ENCODE data around the gene OVAAL. TPM values are rescaled to one million over a fixed set of nuclear protein-coding genes. Genes with fewer than 3 reads are reported as not detected.

OVAAL gene
- total and polyA plus RNA-seq, 2 donors (not counting 1 experiment from before 2014, with no cell fraction given), result not detected

GRCh38 chr1:180567654-180568053, 8.9 kb downstream of the OVAAL start:
- DNase-seq (ENCODE audit: low read depth in 2 of 2), result no peak
- no peak overlapping the region for H3K4me2 ChIP-seq (ENCODE audit: extremely low read depth, insufficient read depth, low read length)

GRCh38 chr1:180568184-180568583, 9.4 kb downstream of the OVAAL start:
- no peak overlapping the region for H3K27ac ChIP-seq (ENCODE audit: insufficient read depth, low read length)
- DNase-seq (ENCODE audit: low read depth in 2 of 2), result no peak
- H2AFZ ChIP-seq (ENCODE audit: low read length), result no peak overlapping the region

More at GRCh38 chr1:180567654-180568053, 8.9 kb downstream of the OVAAL start:
- Histone ChIP-seq H3K4me3 (replicated peaks in 1 of 4; ENCODE audit: control extremely low read depth in 1 of 4, insufficient read depth in 1 of 4, low read depth in 3 of 4, low read length in 4 of 4) (no peak overlapping the region), H2AFZ (ENCODE audit: low read length) (no peak overlapping the region), H3K9me3 (ENCODE audit: control insufficient read depth, insufficient read depth, low read depth, low read length) (no peaks in the 10 kb centered on the region), H4K20me1 (ENCODE audit: control insufficient read depth, extremely low read depth, insufficient read depth, low read length) (no peaks in the 10 kb centered on the region), H3K27ac (ENCODE audit: insufficient read depth, low read length) (no peak overlapping the region), H3K4me1 (ENCODE audit: control insufficient read depth, extremely low read depth, insufficient read depth, low read length) (peaks cover 8% of the 10 kb centered on the region), H3K27me3 (ENCODE audit: control insufficient read depth, insufficient read depth, low read length) (no peaks in the 10 kb centered on the region), H3K9ac (ENCODE audit: insufficient read depth, low read length) (no peak overlapping the region), H3K79me2 (ENCODE audit: control insufficient read depth, insufficient read depth, low read length) (no peaks in the 10 kb centered on the region), H3K36me3 (ENCODE audit: control insufficient read depth, insufficient read depth, low read length) (no peaks in the 10 kb centered on the region)
- no peak for TF ChIP-seq EZH2 (IDR thresholded peaks at IDR 0.05; ENCODE audit: low read length, missing control alignments)
- TF ChIP-seq CTCF (conservative IDR thresholded peaks at IDR 0.05 in 1 of 2, IDR thresholded peaks at IDR 0.05 in 1 of 2; ENCODE audit: low read depth in 1 of 2, low read length in 2 of 2), result no peak

GRCh38 chr1:180571060-180571831, 12.5 kb downstream of the OVAAL start:
- Histone ChIP-seq H3K9ac (ENCODE audit: insufficient read depth, low read length) (no peak overlapping the region), H3K4me2 (ENCODE audit: extremely low read depth, insufficient read depth, low read length) (peak overlapping the region; percentile 38), H3K4me1 (ENCODE audit: control insufficient read depth, extremely low read depth, insufficient read depth, low read length) (peaks cover 5% of the 10 kb centered on the region), H3K79me2 (ENCODE audit: control insufficient read depth, insufficient read depth, low read length) (no peaks in the 10 kb centered on the region), H4K20me1 (ENCODE audit: control insufficient read depth, extremely low read depth, insufficient read depth, low read length) (no peaks in the 10 kb centered on the region), H3K9me3 (ENCODE audit: control insufficient read depth, insufficient read depth, low read depth, low read length) (no peaks in the 10 kb centered on the region), H3K27me3 (ENCODE audit: control insufficient read depth, insufficient read depth, low read length) (no peaks in the 10 kb centered on the region), H3K4me3 (replicated peaks in 1 of 4; ENCODE audit: control extremely low read depth in 1 of 4, insufficient read depth in 1 of 4, low read depth in 3 of 4, low read length in 4 of 4) (no peak overlapping the region), H3K36me3 (ENCODE audit: control insufficient read depth, insufficient read depth, low read length) (no peaks in the 10 kb centered on the region), H2AFZ (ENCODE audit: low read length) (peak overlapping the region; percentile 70), H3K27ac (ENCODE audit: insufficient read depth, low read length) (peak overlapping the region; percentile 48)
- TF ChIP-seq CTCF (conservative IDR thresholded peaks at IDR 0.05 in 1 of 2, IDR thresholded peaks at IDR 0.05 in 1 of 2; ENCODE audit: low read depth in 1 of 2, low read length in 2 of 2) (no peak), EZH2 (IDR thresholded peaks at IDR 0.05; ENCODE audit: low read length, missing control alignments) (no peak)
- peak in 1 of 2 donors; percentile 79 for DNase-seq (ENCODE audit: low read depth in 2 of 2)

More at GRCh38 chr1:180568184-180568583, 9.4 kb downstream of the OVAAL start:
- no peaks in the 10 kb centered on the region for H3K27me3 ChIP-seq (ENCODE audit: control insufficient read depth, insufficient read depth, low read length)
- H3K79me2 ChIP-seq (ENCODE audit: control insufficient read depth, insufficient read depth, low read length), result no peaks in the 10 kb centered on the region
- H3K4me3 ChIP-seq (replicated peaks in 1 of 4; ENCODE audit: control extremely low read depth in 1 of 4, insufficient read depth in 1 of 4, low read depth in 3 of 4, low read length in 4 of 4), result no peak overlapping the region
- no peaks in the 10 kb centered on the region for H4K20me1 ChIP-seq (ENCODE audit: control insufficient read depth, extremely low read depth, insufficient read depth, low read length)
- no peak overlapping the region for H3K4me2 ChIP-seq (ENCODE audit: extremely low read depth, insufficient read depth, low read length)
- no peaks in the 10 kb centered on the region for H3K9me3 ChIP-seq (ENCODE audit: control insufficient read depth, insufficient read depth, low read depth, low read length)
- TF ChIP-seq CTCF (conservative IDR thresholded peaks at IDR 0.05 in 1 of 2, IDR thresholded peaks at IDR 0.05 in 1 of 2; ENCODE audit: low read depth in 1 of 2, low read length in 2 of 2) (no peak), EZH2 (IDR thresholded peaks at IDR 0.05; ENCODE audit: low read length, missing control alignments) (no peak)
- peaks cover 6% of the 10 kb centered on the region for H3K4me1 ChIP-seq (ENCODE audit: control insufficient read depth, extremely low read depth, insufficient read depth, low read length)
- H3K36me3 ChIP-seq (ENCODE audit: control insufficient read depth, insufficient read depth, low read length), result no peaks in the 10 kb centered on the region
- no peak overlapping the region for H3K9ac ChIP-seq (ENCODE audit: insufficient read depth, low read length)

All from fibroblast of lung (primary cell).